ENCODE results near the gene PATE1.
"Not testable (repeated sequence)": the region's sequence is repeated elsewhere in the genome, so short reads cannot be mapped to it uniquely, and the experiment has no call there.

The PATE1 gene

GRCh38 chr11:125745979-125746378 lies at the start of gene PATE1:
TSS of gene PATE1 (plus strand) at chr11:125746279. CDS start at chr11:125746305, 26 bp downstream.
- no peak for DNase-seq

GRCh38 chr11:125701018-125701610 lies 45.0 kb upstream of the PATE1 start:
- DNase-seq = no peak

GRCh38 chr11:125701858-125702621 lies 44.0 kb upstream of the PATE1 start:
- no peak for DNase-seq

GRCh38 chr11:125704686-125705085 lies 41.4 kb upstream of the PATE1 start:
- DNase-seq = not testable (repeated sequence)

GRCh38 chr11:125720781-125721180 lies 25.3 kb upstream of the PATE1 start:
- no peak for DNase-seq

GRCh38 chr11:125724125-125724524 lies 22.0 kb upstream of the PATE1 start:
- peak; percentile 11 for DNase-seq

GRCh38 chr11:125728969-125729368 lies 17.1 kb upstream of the PATE1 start:
- no peak for DNase-seq

- no peak for DNase-seq
Observed at GRCh38 chr11:125740617-125741016, 5.5 kb upstream of the PATE1 start.

GRCh38 chr11:125743681-125744080 lies 2.4 kb upstream of the PATE1 start:
- DNase-seq = no peak

GRCh38 chr11:125750629-125751028 lies 4.5 kb downstream of the PATE1 start:
- DNase-seq = no peak

- no peak for DNase-seq
Observed at GRCh38 chr11:125756050-125756449, 10.0 kb downstream of the PATE1 start.

GRCh38 chr11:125762445-125762844 lies 16.4 kb downstream of the PATE1 start:
- no peak for DNase-seq

GRCh38 chr11:125763483-125763882 lies 17.4 kb downstream of the PATE1 start:
- DNase-seq = no peak

- no peak for DNase-seq
Observed at GRCh38 chr11:125766251-125766650, 20.2 kb downstream of the PATE1 start.

- DNase-seq = no peak
Observed at GRCh38 chr11:125768336-125769046, 22.4 kb downstream of the PATE1 start.

- no peak for DNase-seq
Observed at GRCh38 chr11:125770583-125770982, 24.5 kb downstream of the PATE1 start.

- no peak for DNase-seq
Observed at GRCh38 chr11:125772834-125773505, 26.9 kb downstream of the PATE1 start.

- DNase-seq = no peak
Observed at GRCh38 chr11:125773516-125773915, 27.4 kb downstream of the PATE1 start.

GRCh38 chr11:125777309-125777708 lies 31.2 kb downstream of the PATE1 start:
- no peak for DNase-seq

GRCh38 chr11:125778728-125779127 lies 32.6 kb downstream of the PATE1 start, which contains the start of gene PATE2:
TSS of gene PATE2 (minus strand) at chr11:125778828. CDS start at chr11:125778773, 55 bp downstream.
- DNase-seq = peak; percentile 5

- DNase-seq = no peak
Observed at GRCh38 chr11:125784678-125785077, 38.6 kb downstream of the PATE1 start.

GRCh38 chr11:125787827-125788226 lies 41.7 kb downstream of the PATE1 start, which contains the start of gene PATE3:
TSS of gene PATE3 (plus strand) at chr11:125788127. CDS start at chr11:125788152, 25 bp downstream.
- no peak for DNase-seq

GRCh38 chr11:125790825-125791224 lies 44.7 kb downstream of the PATE1 start:
- no peak for DNase-seq
